ENCODE measurements around the gene CYYR1.

Gene CYYR1

GRCh38 chr21:26572702-26573381, at the start of gene CYYR1:
Gene CYYR1, minus strand, starts transcription at chr21:26573286. Its CDS starts 346 bp downstream, at chr21:26572940.
- DNase-seq: no peak
- CTCF ChIA-PET: no interaction called here
- Mint-ChIP-seq H3K36me3 (no peaks in the 10 kb centered on the region), H3K4me1 (peaks cover 2% of the 10 kb centered on the region), H3K9me3 (no peaks in the 10 kb centered on the region), H3K27me3 (peaks cover 18% of the 10 kb centered on the region), H3K27ac (no peak within 1 kb of the TSS), H3K4me3 (no peak within 1 kb of the TSS)

- Mint-ChIP-seq H3K27me3 (no peaks in the 10 kb centered on the region), H3K4me3 (no peak overlapping the region), H3K27ac (no peak overlapping the region), H3K9me3 (no peaks in the 10 kb centered on the region), H3K36me3 (no peaks in the 10 kb centered on the region), H3K4me1 (no peaks in the 10 kb centered on the region)
- no peak for DNase-seq
- CTCF ChIA-PET: no interaction called here
Observed at GRCh38 chr21:26617176-26617575, 44.1 kb upstream of the CYYR1 start.

DNA sequence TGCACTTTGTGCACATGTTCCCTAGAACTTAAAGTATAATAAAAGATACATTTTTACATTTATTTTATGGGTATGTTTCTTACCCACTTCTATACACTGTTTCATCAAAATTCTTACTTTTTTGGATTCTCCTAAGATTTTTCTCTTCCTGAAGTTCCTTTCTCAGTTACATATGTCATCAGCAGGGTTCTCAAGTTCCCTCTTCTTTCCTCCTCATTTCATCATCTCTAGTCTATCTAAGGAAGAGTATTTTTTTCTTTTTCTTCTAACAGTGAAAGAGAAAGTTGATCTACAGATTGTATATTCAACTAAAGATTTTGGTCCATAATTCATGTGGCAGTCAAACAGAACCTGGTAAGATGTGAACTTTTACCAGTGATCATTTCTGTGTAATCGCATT, 41.2 kb upstream of the CYYR1 start:
- CTCF ChIA-PET: no interaction called here

DNA sequence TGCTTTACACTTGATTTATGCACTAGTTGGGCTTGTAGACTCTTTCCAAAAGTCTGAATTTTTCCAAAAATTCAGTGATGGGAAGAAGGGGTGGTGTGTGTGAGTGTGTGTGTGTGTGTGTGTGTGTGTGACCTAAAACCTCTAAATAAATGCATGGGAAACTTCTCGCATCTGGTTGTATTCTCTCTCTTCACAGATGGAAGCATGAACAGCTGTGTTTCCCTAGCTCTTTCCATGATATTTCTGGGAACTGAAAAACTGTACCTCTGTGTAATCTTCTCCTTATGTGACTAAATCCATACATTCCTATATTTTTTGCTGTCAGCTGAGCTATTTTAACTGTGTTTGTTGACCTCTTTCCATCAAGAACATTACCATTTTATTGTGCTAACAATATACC, 26.2 kb upstream of the CYYR1 start:
- Mint-ChIP-seq H3K27ac (no peak overlapping the region), H3K36me3 (no peaks in the 10 kb centered on the region), H3K9me3 (no peaks in the 10 kb centered on the region), H3K4me3 (no peak overlapping the region), H3K4me1 (no peaks in the 10 kb centered on the region), H3K27me3 (no peaks in the 10 kb centered on the region)
- DNase-seq: no peak
- CTCF ChIA-PET: no interaction called here

More for the DNA sequence above, 41.2 kb upstream of the CYYR1 start:
- Mint-ChIP-seq H3K4me1 (no peaks in the 10 kb centered on the region), H3K27ac (no peak overlapping the region), H3K4me3 (no peak overlapping the region), H3K27me3 (no peaks in the 10 kb centered on the region), H3K36me3 (no peaks in the 10 kb centered on the region), H3K9me3 (no peaks in the 10 kb centered on the region)
- no peak for DNase-seq

DNA sequence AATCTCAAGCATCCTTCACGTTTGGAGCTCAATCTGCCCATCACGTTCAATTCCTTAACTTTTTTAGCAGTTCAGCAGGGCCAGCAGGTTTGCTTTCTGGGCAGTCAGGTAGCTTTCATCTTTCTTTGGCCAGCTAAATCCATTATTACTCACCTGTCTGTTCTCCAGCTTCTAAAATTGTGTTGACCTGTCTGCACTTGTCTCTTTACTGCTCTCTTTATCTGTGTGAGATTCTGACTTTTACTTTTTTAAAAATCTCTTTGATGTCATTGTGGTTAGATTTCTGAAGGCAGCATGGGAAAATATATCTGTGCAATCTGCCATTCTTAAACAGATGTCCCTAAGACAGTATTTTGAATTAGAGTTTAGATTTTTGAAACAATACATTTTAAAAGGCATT, 24.9 kb upstream of the CYYR1 start:
- Mint-ChIP-seq H3K27ac (no peak overlapping the region), H3K9me3 (no peaks in the 10 kb centered on the region), H3K27me3 (no peaks in the 10 kb centered on the region), H3K4me3 (no peak overlapping the region), H3K36me3 (no peaks in the 10 kb centered on the region), H3K4me1 (no peaks in the 10 kb centered on the region)
- DNase-seq: no peak
- CTCF ChIA-PET: no interaction called here

GRCh38 chr21:26597031-26597430, 23.9 kb upstream of the CYYR1 start:
- Mint-ChIP-seq H3K27me3 (no peaks in the 10 kb centered on the region), H3K27ac (no peak overlapping the region), H3K36me3 (no peaks in the 10 kb centered on the region), H3K4me1 (no peaks in the 10 kb centered on the region), H3K9me3 (no peaks in the 10 kb centered on the region), H3K4me3 (no peak overlapping the region)
- DNase-seq: no peak
- CTCF ChIA-PET: no interaction called here

GRCh38 chr21:26595971-26596370, 22.9 kb upstream of the CYYR1 start:
- no peak for DNase-seq
- CTCF ChIA-PET: no interaction called here
- H3K4me1 Mint-ChIP-seq: no peaks in the 10 kb centered on the region
- no peaks in the 10 kb centered on the region for H3K36me3 Mint-ChIP-seq
- no peaks in the 10 kb centered on the region for H3K9me3 Mint-ChIP-seq
- H3K27ac Mint-ChIP-seq: no peak overlapping the region
- no peak overlapping the region for H3K4me3 Mint-ChIP-seq
- no peaks in the 10 kb centered on the region for H3K27me3 Mint-ChIP-seq

DNA sequence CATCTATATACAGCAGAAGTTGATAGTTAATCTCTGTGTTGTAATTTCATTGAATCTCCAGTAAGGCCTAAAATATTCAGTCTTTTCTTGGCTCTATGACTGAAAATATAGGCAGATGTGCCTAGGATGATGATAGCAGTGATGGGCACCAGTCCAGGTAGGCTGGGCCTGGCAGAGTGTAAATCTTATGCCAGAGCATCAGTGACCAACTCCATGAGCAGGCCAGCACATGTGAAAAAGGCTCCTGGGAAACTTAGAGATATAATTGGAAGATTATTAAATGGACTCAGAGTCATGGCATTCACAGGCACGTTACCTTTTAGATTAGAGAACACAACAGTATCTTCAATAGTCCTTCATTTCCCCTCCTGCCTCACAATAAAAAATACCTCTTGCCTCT, 20.7 kb upstream of the CYYR1 start:
- Mint-ChIP-seq H3K9me3 (no peaks in the 10 kb centered on the region), H3K27ac (no peak overlapping the region), H3K4me3 (no peak overlapping the region), H3K27me3 (no peaks in the 10 kb centered on the region), H3K4me1 (no peaks in the 10 kb centered on the region), H3K36me3 (no peaks in the 10 kb centered on the region)
- CTCF ChIA-PET: no interaction called here
- no peak for DNase-seq

DNA sequence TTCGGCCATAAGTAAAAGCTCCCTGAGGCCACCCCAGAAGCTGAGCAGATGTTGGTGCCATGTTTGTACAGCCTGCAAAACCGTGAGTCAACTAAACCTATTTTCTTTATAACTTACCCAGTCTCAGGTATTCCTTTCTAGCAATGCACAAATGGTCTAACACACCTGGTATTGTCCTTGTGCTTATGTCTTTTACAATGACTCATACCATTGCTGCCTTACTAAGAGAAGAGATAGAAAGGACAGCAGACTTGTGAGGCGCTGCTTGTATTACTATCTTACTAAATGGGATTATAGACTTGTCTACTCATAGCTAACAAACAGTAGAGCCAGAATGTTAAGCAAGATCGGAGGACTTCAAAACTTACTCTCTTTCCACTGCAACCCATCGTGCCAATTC, 18.5 kb upstream of the CYYR1 start:
- CTCF ChIA-PET: no interaction called here
- Mint-ChIP-seq H3K4me1 (no peaks in the 10 kb centered on the region), H3K9me3 (no peaks in the 10 kb centered on the region), H3K27me3 (no peaks in the 10 kb centered on the region), H3K4me3 (no peak overlapping the region), H3K27ac (no peak overlapping the region), H3K36me3 (no peaks in the 10 kb centered on the region)
- DNase-seq: no peak

GRCh38 chr21:26588446-26588845, 15.4 kb upstream of the CYYR1 start:
- H3K27ac Mint-ChIP-seq: no peak overlapping the region
- H3K9me3 Mint-ChIP-seq: no peaks in the 10 kb centered on the region
- no peaks in the 10 kb centered on the region for H3K36me3 Mint-ChIP-seq
- no peaks in the 10 kb centered on the region for H3K27me3 Mint-ChIP-seq
- H3K4me1 Mint-ChIP-seq: no peaks in the 10 kb centered on the region
- no peak for DNase-seq
- H3K4me3 Mint-ChIP-seq: no peak overlapping the region
- CTCF ChIA-PET: interaction anchor here (0.6 kb wide), 1 partner anchor 126 kb away, joined by 3 read pairs; no protein-coding TSS in a partner anchor

- Mint-ChIP-seq H3K4me1 (no peaks in the 10 kb centered on the region), H3K36me3 (no peaks in the 10 kb centered on the region), H3K27ac (no peak overlapping the region), H3K4me3 (no peak overlapping the region), H3K27me3 (no peaks in the 10 kb centered on the region), H3K9me3 (no peaks in the 10 kb centered on the region)
- DNase-seq: no peak
- CTCF ChIA-PET: interaction anchor here (0.6 kb wide), 1 partner anchor 126 kb away, joined by 3 read pairs; no protein-coding TSS in a partner anchor
Observed at GRCh38 chr21:26587736-26588201, 14.7 kb upstream of the CYYR1 start.

- H3K4me3 Mint-ChIP-seq: no peak overlapping the region
Observed at GRCh38 chr21:26583769-26584168, 10.7 kb upstream of the CYYR1 start.

GRCh38 chr21:26581818-26582217, 8.7 kb upstream of the CYYR1 start:
- H3K27ac Mint-ChIP-seq: no peak overlapping the region
- H3K27me3 Mint-ChIP-seq: no peaks in the 10 kb centered on the region
- peaks cover 14% of the 10 kb centered on the region for H3K9me3 Mint-ChIP-seq
- CTCF ChIA-PET: no interaction called here
- H3K4me1 Mint-ChIP-seq: no peaks in the 10 kb centered on the region
- no peak for DNase-seq
- H3K36me3 Mint-ChIP-seq: no peaks in the 10 kb centered on the region
- no peak overlapping the region for H3K4me3 Mint-ChIP-seq

More at GRCh38 chr21:26583769-26584168, 10.7 kb upstream of the CYYR1 start:
- H3K27me3 Mint-ChIP-seq: no peaks in the 10 kb centered on the region
- CTCF ChIA-PET: no interaction called here
- no peak overlapping the region for H3K27ac Mint-ChIP-seq
- no peaks in the 10 kb centered on the region for H3K4me1 Mint-ChIP-seq
- H3K9me3 Mint-ChIP-seq: peaks cover 14% of the 10 kb centered on the region
- DNase-seq: no peak
- no peaks in the 10 kb centered on the region for H3K36me3 Mint-ChIP-seq

DNA sequence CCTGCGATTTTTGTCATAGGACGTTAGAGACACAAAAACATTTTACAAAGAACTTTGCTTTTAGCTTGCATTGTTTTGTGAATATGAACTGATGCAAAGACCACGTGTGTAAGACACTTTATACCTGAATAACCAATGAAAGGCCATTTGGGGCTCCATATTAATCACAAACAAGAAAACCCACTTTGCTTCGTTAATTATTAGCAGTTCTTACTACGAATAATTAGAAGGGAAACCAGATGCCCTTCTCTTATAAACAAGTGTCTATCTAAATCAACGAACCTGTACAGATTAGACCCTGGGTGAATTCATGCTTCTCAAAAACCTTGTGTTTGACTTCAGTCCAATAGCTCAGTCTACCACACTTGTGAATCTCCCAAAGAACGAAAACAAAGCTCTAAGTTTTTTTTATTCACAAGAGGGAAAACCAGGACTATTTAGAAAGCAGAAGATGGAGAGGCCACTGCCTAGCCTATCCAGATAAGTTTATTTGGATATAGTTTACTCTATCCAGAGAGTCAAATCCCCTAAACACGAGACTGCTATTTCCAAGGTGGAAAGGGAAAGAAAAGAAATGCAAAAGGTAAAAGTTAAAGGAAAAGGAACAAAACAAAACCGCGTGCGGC, 897 bp downstream of the CYYR1 start:
- no peaks in the 10 kb centered on the region for H3K9me3 Mint-ChIP-seq
- CTCF ChIA-PET: no interaction called here
- no peak overlapping the region for H3K27ac Mint-ChIP-seq
- peaks cover 2% of the 10 kb centered on the region for H3K4me1 Mint-ChIP-seq
- H3K27me3 Mint-ChIP-seq: peaks cover 18% of the 10 kb centered on the region
- DNase-seq: no peak
- no peak overlapping the region for H3K4me3 Mint-ChIP-seq
- H3K36me3 Mint-ChIP-seq: no peaks in the 10 kb centered on the region

DNA sequence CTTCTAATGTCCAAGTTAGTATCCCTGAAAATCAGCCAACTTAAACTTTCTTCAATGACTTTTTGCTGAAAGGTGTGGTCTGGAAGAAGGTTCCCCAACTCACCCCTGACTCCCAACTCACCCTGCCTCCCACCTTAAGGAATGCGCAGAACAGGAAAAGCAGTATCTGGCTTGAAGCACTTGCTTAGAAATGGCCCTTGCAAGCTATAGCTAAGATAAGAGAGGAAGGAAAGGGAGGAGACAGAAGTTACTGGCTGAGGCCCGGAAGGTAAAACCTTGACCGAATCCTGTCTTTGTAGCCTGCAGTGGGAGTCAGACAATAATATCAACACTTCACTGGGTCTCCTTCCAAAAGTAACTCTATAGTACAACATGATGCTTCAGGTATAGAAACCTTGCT, 2.9 kb downstream of the CYYR1 start:
- Mint-ChIP-seq H3K36me3 (no peaks in the 10 kb centered on the region), H3K4me3 (no peak overlapping the region), H3K4me1 (peaks cover 2% of the 10 kb centered on the region), H3K27ac (no peak overlapping the region), H3K27me3 (peaks cover 18% of the 10 kb centered on the region), H3K9me3 (no peaks in the 10 kb centered on the region)
- CTCF ChIA-PET: no interaction called here
- DNase-seq: no peak

Data from activated naive CD4-positive, alpha-beta T cell treated with anti-CD3 and anti-CD28 coated beads, Interleukin-2, amount 10 ng/mL, durations not matched to agents 7 days and 5 days (primary cell).